ENCODE results near the gene CASKIN2.

CASKIN2 gene

GRCh38 chr17:75454193-75454592 is 61.1 kb downstream of the CASKIN2 start:
- no peaks in the 10 kb centered on the region for H3K9me3 ChIP-seq (ENCODE audit: control insufficient read depth, insufficient read depth, low read length)

GRCh38 chr17:75450270-75450669 is 65.1 kb downstream of the CASKIN2 start:
- Histone ChIP-seq H3K36me3 (ENCODE audit: control insufficient read depth, insufficient read depth, low read length) (no peaks in the 10 kb centered on the region), H3K27ac (ENCODE audit: low read length) (no peak overlapping the region), H3K27me3 (ENCODE audit: control insufficient read depth, insufficient read depth, low read length) (no peaks in the 10 kb centered on the region), H3K4me3 (ENCODE audit: low read length) (no peak overlapping the region), H3K4me1 (ENCODE audit: control insufficient read depth, insufficient read depth, low read length) (no peaks in the 10 kb centered on the region), H3K9me3 (ENCODE audit: control insufficient read depth, insufficient read depth, low read length) (no peaks in the 10 kb centered on the region)
- no peak for DNase-seq (ENCODE audit: low read depth, low spot score)
- no CpG with 5 or more reads among the region's 4 CpGs for WGBS (ENCODE audit: insufficient coverage, insufficient read length)

More at GRCh38 chr17:75454193-75454592, 61.1 kb downstream of the CASKIN2 start:
- H3K27ac ChIP-seq (ENCODE audit: low read length), result no peak overlapping the region
- H3K27me3 ChIP-seq (ENCODE audit: control insufficient read depth, insufficient read depth, low read length), result no peaks in the 10 kb centered on the region
- no peak overlapping the region for H3K4me3 ChIP-seq (ENCODE audit: low read length)
- H3K4me1 ChIP-seq (ENCODE audit: control insufficient read depth, insufficient read depth, low read length), result no peaks in the 10 kb centered on the region; the same call in 1 of the 2 replicates
- no peaks in the 10 kb centered on the region for H3K36me3 ChIP-seq (ENCODE audit: control insufficient read depth, insufficient read depth, low read length)
- DNase-seq (ENCODE audit: low read depth, low spot score), result no peak

Data from iPS DF 6.9 (cell line).